Myocyte (in vitro differentiated cells): ENCODE data around the gene UAP1. TPM values are rescaled to one million over a fixed set of nuclear protein-coding genes. Genes with fewer than 3 reads are reported as not detected.

Experiments
- total RNA-seq: library from RNA; depleted of rRNA; stranded (reverse); fragments of >200 nt; gene quantifications from 2 replicates; pipeline ENCODE4 v1.2.3, GENCODE V29; 2014

UAP1 gene
- total RNA-seq, 1 donor from 2014 or later: 47.2 TPM

Other genes starting within 250 kb of the UAP1 start
- gene SPATA46, start 184.9 kb upstream of the UAP1 start, total RNA-seq: not detected in 2 replicates
- gene C1orf226, start 180.0 kb upstream of the UAP1 start, total RNA-seq: 1.0 and 1.8 TPM in 2 replicates
- not detected in 2 replicates for gene SH2D1B, start 149.6 kb upstream of the UAP1 start, total RNA-seq
- 65.9 and 105 TPM in 2 replicates for gene UHMK1, start 63.9 kb upstream of the UAP1 start, total RNA-seq
- 51.4 and 65.3 TPM in 2 replicates for gene DDR2, start 70.7 kb downstream of the UAP1 start, total RNA-seq
- gene HSD17B7, start 229.0 kb downstream of the UAP1 start, total RNA-seq: 11.7 and 19.8 TPM in 2 replicates